ENCODE measurements around the gene UST.
"Not testable (repeated sequence)": the region's sequence is repeated elsewhere in the genome, so short reads cannot be mapped to it uniquely, and the experiment has no call there.

The UST gene

GRCh38 chr6:148873868-148874267, 127.0 kb downstream of the UST start:
- Mint-ChIP-seq H3K9me3 (no peaks in the 10 kb centered on the region), H3K36me3 (ENCODE audit: low read depth) (peaks cover 11% of the 10 kb centered on the region), H3K27ac (no peak overlapping the region), H3K27me3 (ENCODE audit: low read depth, poor library complexity) (peaks cover 6% of the 10 kb centered on the region), H3K4me3 (no peak overlapping the region), H3K4me1 (peaks cover 36% of the 10 kb centered on the region)
- no peak for TF ChIP-seq CTCF (IDR thresholded peaks at IDR 0.05)
- no peak for DNase-seq

- Mint-ChIP-seq H3K4me3 (no peak overlapping the region), H3K9me3 (no peaks in the 10 kb centered on the region), H3K4me1 (peaks cover 28% of the 10 kb centered on the region), H3K27me3 (ENCODE audit: low read depth, poor library complexity) (peaks cover 6% of the 10 kb centered on the region), H3K27ac (peak overlapping the region; percentile 7), H3K36me3 (ENCODE audit: low read depth) (peaks cover 18% of the 10 kb centered on the region)
- TF ChIP-seq CTCF (IDR thresholded peaks at IDR 0.05), result no peak
- DNase-seq, result no peak
Observed at GRCh38 chr6:148874698-148875293, 128.0 kb downstream of the UST start.

DNA sequence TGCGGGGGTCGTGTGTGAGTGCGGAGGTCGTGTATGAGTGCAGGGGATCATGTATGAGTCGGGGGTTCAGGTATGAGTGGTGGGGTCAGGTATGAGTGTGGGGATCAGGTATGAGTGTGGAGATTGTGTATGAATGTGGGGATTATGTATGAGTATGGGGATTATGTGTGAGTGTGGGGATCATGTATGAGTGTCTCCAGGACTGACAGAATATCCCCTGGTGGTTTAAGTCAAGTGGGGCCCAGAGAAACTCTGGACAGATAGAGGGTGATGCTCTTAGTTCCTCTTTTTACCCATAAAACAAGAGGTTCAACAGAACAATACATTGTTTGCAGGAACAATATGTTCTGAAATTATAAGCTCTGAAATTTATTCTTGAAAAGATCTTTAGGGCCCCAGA, 131.9 kb downstream of the UST start:
- Mint-ChIP-seq H3K27me3 (ENCODE audit: low read depth, poor library complexity) (no peaks in the 10 kb centered on the region), H3K9me3 (no peaks in the 10 kb centered on the region), H3K36me3 (ENCODE audit: low read depth) (peaks cover 14% of the 10 kb centered on the region), H3K4me1 (peaks cover 19% of the 10 kb centered on the region), H3K4me3 (no peak overlapping the region), H3K27ac (peak overlapping the region; percentile 43)
- DNase-seq, result no peak
- TF ChIP-seq CTCF (IDR thresholded peaks at IDR 0.05), result no peak

- not testable (repeated sequence) for H3K4me1 Mint-ChIP-seq; DNase-seq; H3K9me3 Mint-ChIP-seq; H3K27ac Mint-ChIP-seq; H3K36me3 Mint-ChIP-seq (ENCODE audit: low read depth); H3K4me3 Mint-ChIP-seq; H3K27me3 Mint-ChIP-seq (ENCODE audit: low read depth, poor library complexity)
Observed at GRCh38 chr6:148880742-148881141, 133.9 kb downstream of the UST start.

GRCh38 chr6:148881593-148882311, 134.9 kb downstream of the UST start:
- H3K36me3 Mint-ChIP-seq (ENCODE audit: low read depth), result peaks cover 9% of the 10 kb centered on the region
- TF ChIP-seq CTCF (IDR thresholded peaks at IDR 0.05), result no peak
- no peaks in the 10 kb centered on the region for H3K9me3 Mint-ChIP-seq
- H3K4me3 Mint-ChIP-seq, result no peak overlapping the region
- DNase-seq, result no peak
- no peaks in the 10 kb centered on the region for H3K27me3 Mint-ChIP-seq (ENCODE audit: low read depth, poor library complexity)
- peaks cover 8% of the 10 kb centered on the region for H3K4me1 Mint-ChIP-seq
- peak overlapping the region; percentile 29 for H3K27ac Mint-ChIP-seq

GRCh38 chr6:148883270-148883669, 136.4 kb downstream of the UST start:
- DNase-seq, result no peak
- peaks cover 16% of the 10 kb centered on the region for H3K4me1 Mint-ChIP-seq
- no peaks in the 10 kb centered on the region for H3K9me3 Mint-ChIP-seq
- H3K4me3 Mint-ChIP-seq, result no peak overlapping the region
- no peak overlapping the region for H3K27ac Mint-ChIP-seq
- peaks cover 24% of the 10 kb centered on the region for H3K36me3 Mint-ChIP-seq (ENCODE audit: low read depth)
- TF ChIP-seq CTCF (IDR thresholded peaks at IDR 0.05), result no peak
- H3K27me3 Mint-ChIP-seq (ENCODE audit: low read depth, poor library complexity), result no peaks in the 10 kb centered on the region

All from nephron progenitor cell (in vitro differentiated cells).